Neural progenitor cell (in vitro differentiated cells): ENCODE measurements around the gene FUZ. TPM values are rescaled to one million over a fixed set of nuclear protein-coding genes. Genes with fewer than 3 reads are reported as not detected.

Source experiments
- DNase-seq: peaks from one replicate; pipeline ENCODE4 v3.0.0-alpha.2; 2016; ENCODE audit warnings: low spot score
- H2AFZ ChIP-seq: fragments of 200-600 bp; sonication (generic); replicated peaks from 2 replicates; pipeline ENCODE4 v1.6.1; 2016; ENCODE audit warnings: antibody characterized with exemption
- H3F3A ChIP-seq: fragments of 200-600 bp; sonication (generic); 2 replicates; pipeline ENCODE4 v1.6.1; 2016; ENCODE audit warnings: antibody characterized with exemption, low read depth
- H3K27ac ChIP-seq: fragments of 200-600 bp; sonication (generic); 2 replicates; pipeline ENCODE4 v1.5.1; 2016; ENCODE audit warnings: mild to moderate bottlenecking
- H3K27me3 ChIP-seq: fragments of 200-600 bp; sonication (generic); 2 replicates; pipeline ENCODE4 v1.6.1; 2016; ENCODE audit warnings: mild to moderate bottlenecking, moderate library complexity
- H3K36me3 ChIP-seq: fragments of 200-600 bp; sonication (generic); 2 replicates; pipeline ENCODE4 v1.5.1; 2016
- H3K4me1 ChIP-seq: fragments of 200-600 bp; sonication (generic); 2 replicates; pipeline ENCODE4 v1.6.1; 2016; ENCODE audit warnings: mixed run types
- H3K4me2 ChIP-seq: fragments of 200-600 bp; sonication (generic); 2 replicates; pipeline ENCODE4 v1.6.1; 2016
- H3K4me3 ChIP-seq: fragments of 200-600 bp; sonication (generic); 2 replicates; pipeline ENCODE4 v1.5.1; 2016
- H3K79me2 ChIP-seq: fragments of 200-600 bp; sonication (generic); 2 replicates; pipeline ENCODE4 v1.6.1; 2016; ENCODE audit warnings: low read depth
- H3K9ac ChIP-seq: fragments of 200-600 bp; sonication (generic); 2 replicates; pipeline ENCODE4 v1.6.1; 2016
- H3K9me3 ChIP-seq: fragments of 200-600 bp; sonication (generic); 2 replicates; pipeline ENCODE4 v1.5.1; 2016; ENCODE audit warnings: low read depth
- H4K20me1 ChIP-seq: fragments of 200-600 bp; sonication (generic); 2 replicates; pipeline ENCODE4 v1.6.1; 2016; ENCODE audit warnings: low read depth
- H3K27ac Mint-ChIP-seq: 3 replicates; pipeline ENCODE4 v1.8.0; 2021; ENCODE audit warnings: mixed read lengths
- H3K27me3 Mint-ChIP-seq: 2 replicates; pipeline ENCODE4 v1.8.0; 2022; ENCODE audit warnings: low read depth, mild to moderate bottlenecking, inconsistent platforms, moderate library complexity, mixed read lengths; ENCODE audit not compliant: insufficient read depth
- H3K36me3 Mint-ChIP-seq: 3 replicates; pipeline ENCODE4 v1.8.0; 2021; ENCODE audit warnings: mixed read lengths
- H3K4me1 Mint-ChIP-seq: 3 replicates; pipeline ENCODE4 v1.8.0; 2021; ENCODE audit warnings: mixed read lengths
- H3K4me3 Mint-ChIP-seq: 3 replicates; pipeline ENCODE4 v1.8.0; 2021; ENCODE audit warnings: mild to moderate bottlenecking, moderate library complexity, mixed read lengths
- H3K9me3 Mint-ChIP-seq: 3 replicates; pipeline ENCODE4 v1.8.0; 2020; ENCODE audit warnings: mixed read lengths
- CTCF ChIP-seq: fragments of 200-600 bp; sonication (generic); IDR thresholded peaks from 2 replicates; pipeline ENCODE4 v1.5.1; 2017; ENCODE audit warnings: antibody characterized with exemption, mild to moderate bottlenecking
- EZH2 ChIP-seq: fragments of 200-600 bp; sonication (generic); IDR thresholded peaks from 2 replicates; pipeline ENCODE4 v1.6.1; 2017; ENCODE audit warnings: antibody characterized with exemption, mild to moderate bottlenecking, moderate library complexity
- EZH2phosphoT487 ChIP-seq: fragments of 200-600 bp; sonication (generic); IDR thresholded peaks from 2 replicates; pipeline ENCODE4 v1.6.1; 2017; ENCODE audit warnings: antibody characterized with exemption
- total RNA-seq: library from RNA; depleted of rRNA; stranded (reverse); fragments of >200 nt; gene quantifications from 2 replicates; pipeline ENCODE4 v1.2.3, GENCODE V29; 2015; ENCODE audit warnings: low replicate concordance

Gene FUZ
- total RNA-seq, 1 donor from 2014 or later, result 24.6 TPM

GRCh38 chr19:49800771-49801170 is 12.3 kb downstream of the FUZ start:
- H3F3A ChIP-seq, result peaks cover 12% of the 10 kb centered on the region
- no peak overlapping the region for H3K4me3 ChIP-seq
- Mint-ChIP-seq H3K27ac (no peak overlapping the region), H3K4me1 (peaks cover 8% of the 10 kb centered on the region), H3K36me3 (peaks cover 17% of the 10 kb centered on the region), H3K27me3 (peaks cover 8% of the 10 kb centered on the region), H3K9me3 (no peaks in the 10 kb centered on the region), H3K4me3 (no peak overlapping the region)
- peaks cover 10% of the 10 kb centered on the region for H3K4me1 ChIP-seq
- DNase-seq, result no peak
- no peak overlapping the region for H3K4me2 ChIP-seq
- no peak for TF ChIP-seq EZH2phosphoT487
- TF ChIP-seq EZH2, result no peak
- no peak for TF ChIP-seq CTCF
- H3K9me3 ChIP-seq, result no peaks in the 10 kb centered on the region
- no peaks in the 10 kb centered on the region for H3K27me3 ChIP-seq
- H2AFZ ChIP-seq, result no peak overlapping the region
- no peak overlapping the region for H3K9ac ChIP-seq
- no peaks in the 10 kb centered on the region for H3K36me3 ChIP-seq
- no peak overlapping the region for H3K27ac ChIP-seq
- H4K20me1 ChIP-seq, result no peaks in the 10 kb centered on the region
- H3K79me2 ChIP-seq, result no peaks in the 10 kb centered on the region

- H3K36me3 ChIP-seq, result no peaks in the 10 kb centered on the region
- H3K27ac Mint-ChIP-seq, result no peak overlapping the region
Observed at GRCh38 chr19:49799798-49800376, 13.2 kb downstream of the FUZ start.

GRCh38 chr19:49799271-49799797 is 13.8 kb downstream of the FUZ start:
- no peaks in the 10 kb centered on the region for H3K79me2 ChIP-seq
- TF ChIP-seq EZH2 (no peak), EZH2phosphoT487 (no peak), CTCF (no peak)
- no peak overlapping the region for H3K27ac ChIP-seq
- H3F3A ChIP-seq, result no peaks in the 10 kb centered on the region
- Mint-ChIP-seq H3K27me3 (peaks cover 8% of the 10 kb centered on the region), H3K27ac (no peak overlapping the region), H3K4me3 (peak overlapping the region; percentile 27), H3K4me1 (peaks cover 8% of the 10 kb centered on the region), H3K9me3 (no peaks in the 10 kb centered on the region), H3K36me3 (peaks cover 17% of the 10 kb centered on the region)
- no peak overlapping the region for H3K4me2 ChIP-seq
- no peak overlapping the region for H2AFZ ChIP-seq
- H3K36me3 ChIP-seq, result no peaks in the 10 kb centered on the region
- no peaks in the 10 kb centered on the region for H3K27me3 ChIP-seq
- DNase-seq, result no peak
- H3K9me3 ChIP-seq, result no peaks in the 10 kb centered on the region
- no peaks in the 10 kb centered on the region for H4K20me1 ChIP-seq
- peaks cover 10% of the 10 kb centered on the region for H3K4me1 ChIP-seq
- no peak overlapping the region for H3K4me3 ChIP-seq
- no peak overlapping the region for H3K9ac ChIP-seq

More at GRCh38 chr19:49799798-49800376, 13.2 kb downstream of the FUZ start:
- no peaks in the 10 kb centered on the region for H4K20me1 ChIP-seq
- Mint-ChIP-seq H3K9me3 (no peaks in the 10 kb centered on the region), H3K4me3 (no peak overlapping the region), H3K4me1 (peaks cover 8% of the 10 kb centered on the region), H3K36me3 (peaks cover 17% of the 10 kb centered on the region), H3K27me3 (peaks cover 8% of the 10 kb centered on the region)
- H3K9me3 ChIP-seq, result no peaks in the 10 kb centered on the region
- H3K79me2 ChIP-seq, result no peaks in the 10 kb centered on the region
- peaks cover 10% of the 10 kb centered on the region for H3K4me1 ChIP-seq
- no peaks in the 10 kb centered on the region for H3K27me3 ChIP-seq
- no peak overlapping the region for H2AFZ ChIP-seq
- TF ChIP-seq CTCF, result peak; percentile 48
- no peak for TF ChIP-seq EZH2phosphoT487
- DNase-seq, result peak; percentile 57
- no peak overlapping the region for H3K4me2 ChIP-seq
- H3K27ac ChIP-seq, result no peak overlapping the region
- H3K4me3 ChIP-seq, result no peak overlapping the region
- H3F3A ChIP-seq, result peaks cover 3% of the 10 kb centered on the region
- no peak overlapping the region for H3K9ac ChIP-seq
